K562 (cell line): Measurements from ENCODE around the gene CEP44. TPM values are rescaled to one million over a fixed set of nuclear protein-coding genes. Genes with fewer than 3 reads are reported as not detected.

Experiments
- ARID3A ChIP-seq: IDR thresholded peaks from 2 replicates; pipeline ENCODE4 v1.6.1; 2012; ENCODE audit warnings: low read depth, low read length, improper control_type of control experiment, borderline replicate concordance
- CREM ChIP-seq: IDR thresholded peaks from 2 replicates; pipeline ENCODE4 v1.6.1; 2014; ENCODE audit warnings: antibody characterized with exemption, low read depth
- CXXC5 ChIP-seq: fragments of 250-450 bp; sonication (Bioruptor Pico); IDR thresholded peaks from 2 replicates; pipeline ENCODE4 v1.8.0; 2022; ENCODE audit warnings: inconsistent platforms, mild to moderate bottlenecking, moderate library complexity
- HMBOX1 ChIP-seq: sonication (generic); IDR thresholded peaks from 2 replicates; pipeline ENCODE4 v1.6.1; 2016
- KAT8 ChIP-seq: fragments of 450-650 bp; IDR thresholded peaks from 2 replicates; pipeline ENCODE4 v1.6.1; 2016; ENCODE audit warnings: low read depth, mild to moderate bottlenecking
- NFATC3 ChIP-seq: fragments of 450-650 bp; IDR thresholded peaks from 2 replicates; pipeline ENCODE4 v1.6.1; 2017; ENCODE audit warnings: mild to moderate bottlenecking
- NRF1 ChIP-seq, 2 experiments: fragments of 450-650 bp; IDR thresholded peaks in 1 of 2; conservative IDR thresholded peaks in 1 of 2; 2 replicates each; pipeline ENCODE4 v1.6.1; 2014; ENCODE audit warnings: mild to moderate bottlenecking in 2 of 2
- SNIP1 ChIP-seq: fragments of 450-650 bp; IDR thresholded peaks from 2 replicates; pipeline ENCODE4 v1.7.1; 2017; ENCODE audit warnings: low read depth, mild to moderate bottlenecking
- SP1 ChIP-seq: sonication (generic); formaldehyde crosslinking; IDR thresholded peaks from 2 replicates; pipeline ENCODE4 v1.8.1; 2022; ENCODE audit warnings: mild to moderate bottlenecking, missing genetic modification reagents
- SRSF7 ChIP-seq: fragments of 200-400 bp; formaldehyde crosslinking; optimal IDR thresholded peaks from 2 replicates; pipeline ENCODE3; 2017; ENCODE audit warnings: mild to moderate bottlenecking, low read depth, low read length
- TRIM25 ChIP-seq: fragments of 450-650 bp; IDR thresholded peaks from 2 replicates; pipeline ENCODE4 v1.7.0; 2016; ENCODE audit warnings: borderline replicate concordance
- YY1 ChIP-seq, 3 experiments: IDR thresholded peaks; 2 replicates each; pipeline ENCODE4 v1.6.1; 2011; ENCODE audit warnings: low read length in 2 of 3, mild to moderate bottlenecking in 2 of 3, moderate library complexity in 2 of 3, borderline replicate concordance in 1 of 3, control low read depth in 1 of 3, low read depth in 1 of 3; ENCODE audit not compliant: insufficient read depth in 3 of 3, insufficient replicate concordance in 2 of 3, control insufficient read depth in 1 of 3, insufficient read length in 1 of 3; ENCODE audit errors: extremely low read depth in 1 of 3
- ZNF121 ChIP-seq: sonication (generic); formaldehyde crosslinking; conservative IDR thresholded peaks from 2 replicates; pipeline ENCODE4 v1.8.0; 2022; ENCODE audit warnings: missing genetic modification reagents
- ZNF277 ChIP-seq: fragments of 250-450 bp; sonication (Bioruptor Pico); IDR thresholded peaks from 2 replicates; pipeline ENCODE4 v1.8.0; 2022; ENCODE audit warnings: inconsistent platforms, mild to moderate bottlenecking, moderate library complexity, borderline replicate concordance
- ZNF280A ChIP-seq: fragments of 450-650 bp; IDR thresholded peaks from 2 replicates; pipeline ENCODE4 v1.6.1; 2018; ENCODE audit warnings: mild to moderate bottlenecking, low read depth; ENCODE audit not compliant: partially characterized antibody
- ZZZ3 ChIP-seq: fragments of 450-650 bp; IDR thresholded peaks from 2 replicates; pipeline ENCODE4 v1.6.1; 2016; ENCODE audit warnings: antibody characterized with exemption, mild to moderate bottlenecking, moderate library complexity
- polyA plus RNA-seq, 8 experiments: library from polyadenylated mRNA; depleted of rRNA in 4 of 8; stranded (reverse) in 5 of 8; unstranded in 3 of 8; fragments of >200 nt; fragmentation: Nextera tagmentation in 2 of 8; fragmentation: Illumina TruSeq in 1 of 8; extraction: Ambion mirVana in 2 of 8; extraction: Trizol in 1 of 8; gene quantifications; 2 replicates each; pipeline versions ENCODE4 v1.2.1 to v1.2.3, GENCODE V29; 2011 to 2014; ENCODE audit warnings: inconsistent platforms in 1 of 8, missing spikeins in 1 of 8
- total RNA-seq, 7 experiments: library from RNA; depleted of rRNA in 6 of 7; stranded (reverse); fragments of >200 nt in 6 of 7; fragmentation: Illumina TruSeq in 2 of 7; extraction: Trizol in 2 of 7; gene quantifications; 2 replicates each; pipeline versions ENCODE4 v1.2.1 to v1.2.3, GENCODE V29; 2011 to 2021; ENCODE audit warnings: low replicate concordance in 1 of 7

The CEP44 gene
- total and polyA plus RNA-seq, 9 of the 15 experiments (the other 6 are each of a cell fraction or from before 2014, with no cell fraction given), result 19.6 to 45.0 (median 24.4) TPM

- TF ChIP-seq ZNF277 (CRISPR knock-in tag) (no peak), HMBOX1 (no peak), ZNF280A (no peak), NFATC3 (no peak), CREM (no peak), ZNF121 (CRISPR knock-in tag) (peak; percentile 43; the same call in 1 of the 2 replicates), CXXC5 (CRISPR knock-in tag) (no peak), YY1 (IDR thresholded peaks at IDR 0.05; ENCODE audit: borderline replicate concordance in 1 of 3, control insufficient read depth in 1 of 3, extremely low read depth in 1 of 3, insufficient read depth in 3 of 3, insufficient read length in 1 of 3, insufficient replicate concordance in 2 of 3, low read depth in 1 of 3, low read length in 2 of 3) (no peak), KAT8 (no peak), SP1 (CRISPR knock-in tag) (no peak), ZZZ3 (no peak), SNIP1 (no peak), NRF1 (conservative IDR thresholded peaks at IDR 0.05 in 1 of 2, IDR thresholded peaks at IDR 0.05 in 1 of 2) (no peak), SRSF7 (no peak), TRIM25 (no peak), ARID3A (0 out of 2 replicates have a peak, but pooled peaks have one; percentile 21)
Observed at GRCh38 chr4:174318829-174319764, 35.4 kb downstream of the CEP44 start (continued).
